Measurements from ENCODE around the gene DPP3. TPM values are rescaled to one million over a fixed set of nuclear protein-coding genes. Genes with fewer than 3 reads are reported as not detected.
A peak's percentile ranks its signal among the peaks of the same experiment; 100 is the strongest.

The DPP3 gene
- total RNA-seq, 4 donors from 2014 or later, result 11.5 to 35.3 (median 22.4) TPM

DNA sequence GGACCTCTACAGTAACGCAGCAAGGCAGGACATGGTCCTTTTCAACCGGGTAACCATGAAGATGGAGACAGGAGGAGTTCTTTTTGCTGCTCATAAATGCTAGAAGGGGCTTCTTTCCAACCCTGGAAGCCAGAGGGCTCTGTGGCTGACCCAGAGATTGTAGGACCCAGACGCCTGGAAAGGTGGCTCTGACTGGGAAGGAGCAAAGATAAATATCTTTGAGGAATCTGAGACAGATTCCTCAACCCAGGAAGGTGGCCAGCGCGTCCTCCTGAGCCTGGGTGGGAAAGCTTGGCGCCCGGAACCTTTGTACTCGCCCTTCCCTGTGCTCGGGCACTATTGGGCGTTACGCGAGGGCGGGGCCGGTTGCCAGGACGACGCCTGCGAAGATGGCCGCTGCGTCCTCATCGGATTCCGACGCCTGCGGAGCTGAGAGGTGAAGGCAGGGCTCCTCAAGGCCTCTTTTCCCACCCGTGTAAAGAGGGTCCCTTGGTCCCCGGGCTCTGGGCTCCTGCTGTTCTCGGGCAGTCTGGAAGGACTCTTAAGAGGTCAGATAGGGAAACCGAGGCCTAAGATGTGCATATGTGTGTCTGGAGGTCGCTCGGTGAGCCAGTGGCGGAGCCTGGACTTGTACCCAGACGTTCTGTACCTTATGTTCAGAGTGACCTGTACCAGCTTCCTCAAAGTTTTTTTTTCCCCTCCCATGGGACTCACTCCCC, 30.2 kb downstream of the DPP3 start, which contains the start of gene BBS1:
Gene BBS1, plus strand, starts transcription at position 365 of the 719 bp plus-strand sequence. Its CDS starts 25 bp downstream, at position 390.
- peaks cover 0 to 38% of the 10 kb centered on the region in 2 donors for H3K36me3 ChIP-seq
- TF ChIP-seq POLR2A (IDR thresholded peaks at IDR 0.05) (peak in 1 of 2 donors; percentile 49), POLR2AphosphoS5 (IDR thresholded peaks at IDR 0.05) (peak; percentile 71), EP300 (IDR thresholded peaks at IDR 0.05) (no peak)
- TF ChIP-seq, protein P1, sequence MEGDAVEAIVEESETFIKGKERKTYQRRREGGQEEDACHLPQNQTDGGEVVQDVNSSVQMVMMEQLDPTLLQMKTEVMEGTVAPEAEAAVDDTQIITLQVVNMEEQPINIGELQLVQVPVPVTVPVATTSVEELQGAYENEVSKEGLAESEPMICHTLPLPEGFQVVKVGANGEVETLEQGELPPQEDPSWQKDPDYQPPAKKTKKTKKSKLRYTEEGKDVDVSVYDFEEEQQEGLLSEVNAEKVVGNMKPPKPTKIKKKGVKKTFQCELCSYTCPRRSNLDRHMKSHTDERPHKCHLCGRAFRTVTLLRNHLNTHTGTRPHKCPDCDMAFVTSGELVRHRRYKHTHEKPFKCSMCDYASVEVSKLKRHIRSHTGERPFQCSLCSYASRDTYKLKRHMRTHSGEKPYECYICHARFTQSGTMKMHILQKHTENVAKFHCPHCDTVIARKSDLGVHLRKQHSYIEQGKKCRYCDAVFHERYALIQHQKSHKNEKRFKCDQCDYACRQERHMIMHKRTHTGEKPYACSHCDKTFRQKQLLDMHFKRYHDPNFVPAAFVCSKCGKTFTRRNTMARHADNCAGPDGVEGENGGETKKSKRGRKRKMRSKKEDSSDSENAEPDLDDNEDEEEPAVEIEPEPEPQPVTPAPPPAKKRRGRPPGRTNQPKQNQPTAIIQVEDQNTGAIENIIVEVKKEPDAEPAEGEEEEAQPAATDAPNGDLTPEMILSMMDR (IDR thresholded peaks at IDR 0.05), result peak in 1 of 4 experiments; percentile 22
- no peaks in the 10 kb centered on the region for H3K9me3 ChIP-seq
- peak; percentile 96 for ATAC-seq
- H3K4me3 ChIP-seq, result peak within 1 kb of the TSS; percentile 83 to 87
- H3K4me1 ChIP-seq, result peaks cover 0 to 22% (median 7%) of the 10 kb centered on the region in 3 donors
- no peaks in the 10 kb centered on the region for H3K27me3 ChIP-seq
- 0% methylated on average over 2 to 6 of the region's 31 CpGs for WGBS, 2 donors (ENCODE audit: low coverage in 1 of 2)
- H3K27ac ChIP-seq, result peak within 1 kb of the TSS; percentile 1 to 74 (median 53)

DNA sequence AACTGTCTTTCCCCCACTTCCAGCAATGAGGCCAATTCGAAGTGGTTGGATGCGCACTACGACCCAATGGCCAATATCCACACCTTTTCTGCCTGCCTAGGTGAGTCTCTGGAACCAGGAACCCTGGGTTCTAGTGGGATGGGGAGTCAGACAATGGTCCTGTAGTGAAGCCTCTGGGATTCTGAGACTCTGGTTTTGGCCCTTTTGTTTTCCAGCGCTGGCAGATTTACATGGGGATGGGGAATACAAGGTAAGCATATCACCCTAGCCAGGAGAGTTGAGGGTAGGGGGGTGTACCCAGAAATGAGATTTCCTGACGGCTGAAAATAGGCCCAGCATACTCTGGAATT, 30.7 kb downstream of the DPP3 start:
- WGBS, 2 donors (ENCODE audit: low coverage in 1 of 2), result 0 to 6% methylated on average over 1 to 5 of the region's 5 CpGs
- peaks cover 0 to 43% of the 10 kb centered on the region in 2 donors for H3K36me3 ChIP-seq
- peak overlapping the region; percentile 1 to 74 (median 53) for H3K27ac ChIP-seq
- H3K4me3 ChIP-seq, result peak overlapping the region; percentile 83 to 87
- no peaks in the 10 kb centered on the region for H3K27me3 ChIP-seq
- peaks cover 0 to 22% (median 7%) of the 10 kb centered on the region in 3 donors for H3K4me1 ChIP-seq
- TF ChIP-seq, protein P1 (IDR thresholded peaks at IDR 0.05), result no peak
- TF ChIP-seq POLR2A (IDR thresholded peaks at IDR 0.05) (no peak), POLR2AphosphoS5 (IDR thresholded peaks at IDR 0.05) (no peak), EP300 (IDR thresholded peaks at IDR 0.05) (no peak)
- ATAC-seq, result no peak
- no peaks in the 10 kb centered on the region for H3K9me3 ChIP-seq

DNA sequence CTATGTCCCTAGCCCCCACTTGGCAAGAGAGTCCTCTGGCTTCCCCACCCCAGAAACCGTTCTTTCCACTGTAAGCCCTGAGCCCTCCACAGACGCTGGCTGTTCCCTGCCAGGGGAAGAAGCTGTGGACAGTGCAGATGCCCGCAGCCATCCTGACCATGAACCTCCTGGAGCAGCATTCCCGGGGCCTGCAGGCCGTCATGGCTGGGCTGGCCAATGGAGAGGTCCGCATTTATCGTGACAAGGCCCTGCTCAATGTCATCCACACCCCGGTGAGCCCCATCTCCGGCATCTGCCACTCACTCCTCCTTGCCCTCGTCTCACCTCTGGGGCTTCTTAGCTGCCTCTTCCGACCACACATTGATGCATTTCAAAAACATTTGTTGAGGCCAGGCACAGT, 43.4 kb downstream of the DPP3 start:
- peaks cover 0 to 83% of the 10 kb centered on the region in 2 donors for H3K36me3 ChIP-seq

DNA sequence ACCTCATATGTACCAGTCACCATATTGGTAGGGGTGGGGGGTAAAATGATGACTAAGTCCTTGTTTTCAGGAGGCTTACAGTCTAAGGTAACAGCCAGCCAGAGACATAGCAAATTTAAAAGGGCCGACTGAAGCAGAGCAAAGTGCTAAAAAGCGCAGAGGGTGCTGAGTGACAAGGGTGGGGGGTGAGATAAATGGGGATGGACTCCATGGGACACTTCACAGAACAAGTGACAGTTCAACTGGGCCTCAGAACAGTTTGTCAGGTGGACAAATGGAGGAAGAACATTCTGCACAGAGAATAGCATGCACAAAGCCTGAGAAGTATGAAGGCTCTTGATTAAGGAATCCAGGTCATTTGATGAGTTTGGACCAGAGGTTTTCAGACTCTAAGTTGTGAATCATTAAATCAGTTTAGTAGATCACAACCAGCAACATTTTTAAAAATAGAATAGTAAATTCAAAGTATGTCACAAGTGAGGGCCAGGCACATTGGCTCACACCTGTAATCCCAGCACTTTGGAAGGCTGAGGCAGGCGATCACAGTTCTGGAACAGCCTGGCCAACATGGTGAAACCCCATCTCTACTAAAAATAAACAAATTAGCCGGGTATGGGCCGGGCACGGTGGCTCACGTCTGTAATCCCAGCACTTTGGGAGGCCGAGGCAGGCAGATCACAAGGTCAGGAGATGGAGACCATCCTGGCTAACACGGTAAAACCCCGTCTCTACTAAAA, 44.2 kb downstream of the DPP3 start:
- no peak overlapping the region for H3K27ac ChIP-seq

More for the DNA sequence above, 43.4 kb downstream of the DPP3 start:
- Histone ChIP-seq H3K4me3 (no peak overlapping the region), H3K9me3 (no peaks in the 10 kb centered on the region), H3K27me3 (no peaks in the 10 kb centered on the region), H3K27ac (no peak overlapping the region), H3K4me1 (no peaks in the 10 kb centered on the region)
- WGBS, 2 donors (ENCODE audit: low coverage in 1 of 2), result 74% methylated on average over 8 of the region's 11 CpGs; no CpG with 5 or more reads in 1 of the 2 donors
- TF ChIP-seq POLR2AphosphoS5 (IDR thresholded peaks at IDR 0.05) (no peak), POLR2A (IDR thresholded peaks at IDR 0.05) (no peak), EP300 (IDR thresholded peaks at IDR 0.05) (no peak)
- TF ChIP-seq, protein P1 (IDR thresholded peaks at IDR 0.05), result no peak
- ATAC-seq, result no peak

More for the DNA sequence above, 44.2 kb downstream of the DPP3 start:
- no peak overlapping the region for H3K4me3 ChIP-seq
- no peaks in the 10 kb centered on the region for H3K9me3 ChIP-seq
- peaks cover 0 to 83% of the 10 kb centered on the region in 2 donors for H3K36me3 ChIP-seq
- H3K27me3 ChIP-seq, result no peaks in the 10 kb centered on the region
- no peak for ATAC-seq
- TF ChIP-seq EP300 (IDR thresholded peaks at IDR 0.05) (no peak), POLR2AphosphoS5 (IDR thresholded peaks at IDR 0.05) (no peak), POLR2A (IDR thresholded peaks at IDR 0.05) (no peak)
- TF ChIP-seq, protein P1 (IDR thresholded peaks at IDR 0.05), result no peak
- WGBS, 2 donors (ENCODE audit: low coverage in 1 of 2), result 79% methylated on average over 10 of the region's 10 CpGs; no CpG with 5 or more reads in 1 of the 2 donors
- no peaks in the 10 kb centered on the region for H3K4me1 ChIP-seq

Measured in gastroesophageal sphincter (tissue), 4 donors.